SK-N-SH treated with all-trans-retinoic acid at 6 μM for 48 hours (cell line): ENCODE data around the gene TLR7.

Experiments used
- ARNTL ChIP-seq: fragments of 450-650 bp; formaldehyde crosslinking; IDR thresholded peaks from 2 replicates; pipeline ENCODE4 v1.5.0; 2020; ENCODE audit warnings: low read depth, mild to moderate bottlenecking, moderate library complexity, borderline replicate concordance
- BACH2 ChIP-seq: fragments of 250-450 bp; sonication (Bioruptor Pico); IDR thresholded peaks from 2 replicates; pipeline ENCODE4 v1.9.0; 2021; ENCODE audit warnings: mild to moderate bottlenecking, borderline replicate concordance
- ESRRG ChIP-seq: fragments of 250-450 bp; sonication (Bioruptor Pico); IDR thresholded peaks from 2 replicates; pipeline ENCODE4 v1.6.1; 2021; ENCODE audit warnings: mild to moderate bottlenecking
- PPARA ChIP-seq: fragments of 250-450 bp; sonication (Bioruptor Pico); IDR thresholded peaks from 2 replicates; pipeline ENCODE4 v1.5.0; 2020; ENCODE audit warnings: mild to moderate bottlenecking, borderline replicate concordance
- RARB ChIP-seq: fragments of 250-450 bp; sonication (Bioruptor Pico); IDR thresholded peaks from 2 replicates; pipeline ENCODE4 v1.8.0; 2021; ENCODE audit warnings: mild to moderate bottlenecking, moderate library complexity
- ZC3H10 ChIP-seq: fragments of 250-450 bp; sonication (Bioruptor Pico); IDR thresholded peaks from 2 replicates; pipeline ENCODE4 v1.5.1; 2021; ENCODE audit warnings: mild to moderate bottlenecking, moderate library complexity
- ZFP3 ChIP-seq: fragments of 250-450 bp; sonication (Bioruptor Pico); IDR thresholded peaks from 2 replicates; pipeline ENCODE4 v1.5.0; 2020; ENCODE audit warnings: mild to moderate bottlenecking, moderate library complexity
- ZNF565 ChIP-seq: fragments of 450-650 bp; formaldehyde crosslinking; conservative IDR thresholded peaks from 2 replicates; pipeline ENCODE4 v1.5.0; 2020; ENCODE audit warnings: low read depth, mild to moderate bottlenecking, moderate library complexity
- ZNF70 ChIP-seq: fragments of 450-650 bp; formaldehyde crosslinking; IDR thresholded peaks from 2 replicates; pipeline ENCODE4 v1.5.0; 2020; ENCODE audit warnings: mild to moderate bottlenecking, moderate library complexity
- ZNF8 ChIP-seq: fragments of 450-650 bp; formaldehyde crosslinking; IDR thresholded peaks from 2 replicates; pipeline ENCODE4 v1.5.0; 2020; ENCODE audit warnings: mild to moderate bottlenecking, moderate library complexity
- TF ChIP-seq, protein P1 (sequence below): fragments of 250-450 bp; sonication (Bioruptor Pico); IDR thresholded peaks from 2 replicates; pipeline ENCODE4 v1.8.0; 2020; ENCODE audit warnings: mild to moderate bottlenecking, moderate library complexity, borderline replicate concordance
- TF ChIP-seq, protein P2 (sequence below): fragments of 250-450 bp; sonication (Bioruptor Pico); IDR thresholded peaks from 2 replicates; pipeline ENCODE4 v1.8.0; 2021; ENCODE audit warnings: low read depth, mild to moderate bottlenecking, moderate library complexity, borderline replicate concordance
- TF ChIP-seq, protein P3 (sequence below): fragments of 250-450 bp; sonication (Bioruptor Pico); IDR thresholded peaks from 2 replicates; pipeline ENCODE4 v1.5.1; 2020; ENCODE audit warnings: low read depth, mild to moderate bottlenecking, moderate library complexity

DNA sequence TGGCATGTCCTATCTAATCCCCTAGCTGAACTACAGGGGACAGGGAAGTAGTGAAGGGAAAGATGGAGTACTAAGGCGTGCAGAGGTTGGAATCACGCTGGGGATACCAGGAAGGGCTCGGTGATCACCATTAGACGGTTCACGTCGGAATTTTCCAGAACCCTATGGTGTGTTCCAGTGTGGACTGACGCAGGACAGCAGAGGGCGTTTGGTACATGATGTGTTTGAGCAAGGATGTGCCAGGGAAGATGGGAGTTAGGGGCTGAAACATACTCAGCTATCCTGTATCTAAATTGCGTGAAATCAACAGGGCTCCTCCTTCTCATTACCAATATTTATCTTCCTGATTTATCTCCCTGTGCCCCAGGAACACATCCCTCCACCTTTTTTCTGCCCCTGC is 41.9 kb upstream of the TLR7 start:
- no peak for TF ChIP-seq ESRRG
- TF ChIP-seq, protein P1, sequence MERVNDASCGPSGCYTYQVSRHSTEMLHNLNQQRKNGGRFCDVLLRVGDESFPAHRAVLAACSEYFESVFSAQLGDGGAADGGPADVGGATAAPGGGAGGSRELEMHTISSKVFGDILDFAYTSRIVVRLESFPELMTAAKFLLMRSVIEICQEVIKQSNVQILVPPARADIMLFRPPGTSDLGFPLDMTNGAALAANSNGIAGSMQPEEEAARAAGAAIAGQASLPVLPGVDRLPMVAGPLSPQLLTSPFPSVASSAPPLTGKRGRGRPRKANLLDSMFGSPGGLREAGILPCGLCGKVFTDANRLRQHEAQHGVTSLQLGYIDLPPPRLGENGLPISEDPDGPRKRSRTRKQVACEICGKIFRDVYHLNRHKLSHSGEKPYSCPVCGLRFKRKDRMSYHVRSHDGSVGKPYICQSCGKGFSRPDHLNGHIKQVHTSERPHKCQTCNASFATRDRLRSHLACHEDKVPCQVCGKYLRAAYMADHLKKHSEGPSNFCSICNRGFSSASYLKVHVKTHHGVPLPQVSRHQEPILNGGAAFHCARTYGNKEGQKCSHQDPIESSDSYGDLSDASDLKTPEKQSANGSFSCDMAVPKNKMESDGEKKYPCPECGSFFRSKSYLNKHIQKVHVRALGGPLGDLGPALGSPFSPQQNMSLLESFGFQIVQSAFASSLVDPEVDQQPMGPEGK = no peak
- TF ChIP-seq RARB (CRISPR knock-in tag) = no peak
- no peak for TF ChIP-seq ARNTL (CRISPR knock-in tag)
- no peak for TF ChIP-seq ZFP3
- TF ChIP-seq, protein P2, sequence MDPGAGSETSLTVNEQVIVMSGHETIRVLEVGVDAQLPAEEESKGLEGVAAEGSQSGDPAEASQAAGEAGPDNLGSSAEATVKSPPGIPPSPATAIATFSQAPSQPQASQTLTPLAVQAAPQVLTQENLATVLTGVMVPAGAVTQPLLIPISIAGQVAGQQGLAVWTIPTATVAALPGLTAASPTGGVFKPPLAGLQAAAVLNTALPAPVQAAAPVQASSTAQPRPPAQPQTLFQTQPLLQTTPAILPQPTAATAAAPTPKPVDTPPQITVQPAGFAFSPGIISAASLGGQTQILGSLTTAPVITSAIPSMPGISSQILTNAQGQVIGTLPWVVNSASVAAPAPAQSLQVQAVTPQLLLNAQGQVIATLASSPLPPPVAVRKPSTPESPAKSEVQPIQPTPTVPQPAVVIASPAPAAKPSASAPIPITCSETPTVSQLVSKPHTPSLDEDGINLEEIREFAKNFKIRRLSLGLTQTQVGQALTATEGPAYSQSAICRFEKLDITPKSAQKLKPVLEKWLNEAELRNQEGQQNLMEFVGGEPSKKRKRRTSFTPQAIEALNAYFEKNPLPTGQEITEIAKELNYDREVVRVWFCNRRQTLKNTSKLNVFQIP (CRISPR knock-in tag) = no peak
- TF ChIP-seq ZNF565 (CRISPR knock-in tag) = no peak
- no peak for TF ChIP-seq ZC3H10 (CRISPR knock-in tag)
- no peak for TF ChIP-seq ZNF70 (CRISPR knock-in tag)
- TF ChIP-seq ZNF8 (CRISPR knock-in tag) = no peak
- TF ChIP-seq BACH2 (CRISPR knock-in tag) = no peak
- TF ChIP-seq, protein P3, sequence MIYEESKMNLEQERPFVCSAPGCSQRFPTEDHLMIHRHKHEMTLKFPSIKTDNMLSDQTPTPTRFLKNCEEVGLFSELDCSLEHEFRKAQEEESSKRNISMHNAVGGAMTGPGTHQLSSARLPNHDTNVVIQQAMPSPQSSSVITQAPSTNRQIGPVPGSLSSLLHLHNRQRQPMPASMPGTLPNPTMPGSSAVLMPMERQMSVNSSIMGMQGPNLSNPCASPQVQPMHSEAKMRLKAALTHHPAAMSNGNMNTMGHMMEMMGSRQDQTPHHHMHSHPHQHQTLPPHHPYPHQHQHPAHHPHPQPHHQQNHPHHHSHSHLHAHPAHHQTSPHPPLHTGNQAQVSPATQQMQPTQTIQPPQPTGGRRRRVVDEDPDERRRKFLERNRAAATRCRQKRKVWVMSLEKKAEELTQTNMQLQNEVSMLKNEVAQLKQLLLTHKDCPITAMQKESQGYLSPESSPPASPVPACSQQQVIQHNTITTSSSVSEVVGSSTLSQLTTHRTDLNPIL (CRISPR knock-in tag) = no peak
- no peak for TF ChIP-seq PPARA (CRISPR knock-in tag)
